Skin epidermis (tissue), 12 donors: ENCODE measurements around the gene USH2A.

Source experiments
- H3K27ac ChIP-seq, 21 experiments: fragments of 200-600 bp; sonication (generic) in 11 of 21; one replicate each; pipeline ENCODE4 v1.5.0; 2020; ENCODE audit warnings: mild to moderate bottlenecking in 3 of 21, inconsistent platforms in 2 of 21, moderate library complexity in 2 of 21
- H3K4me3 ChIP-seq, 7 experiments: fragments of 200-600 bp; sonication (generic) in 2 of 7; one replicate each; pipeline ENCODE4 v1.5.0; 2020; ENCODE audit warnings: inconsistent platforms in 2 of 7, mild to moderate bottlenecking in 2 of 7, moderate library complexity in 1 of 7

Gene USH2A

DNA sequence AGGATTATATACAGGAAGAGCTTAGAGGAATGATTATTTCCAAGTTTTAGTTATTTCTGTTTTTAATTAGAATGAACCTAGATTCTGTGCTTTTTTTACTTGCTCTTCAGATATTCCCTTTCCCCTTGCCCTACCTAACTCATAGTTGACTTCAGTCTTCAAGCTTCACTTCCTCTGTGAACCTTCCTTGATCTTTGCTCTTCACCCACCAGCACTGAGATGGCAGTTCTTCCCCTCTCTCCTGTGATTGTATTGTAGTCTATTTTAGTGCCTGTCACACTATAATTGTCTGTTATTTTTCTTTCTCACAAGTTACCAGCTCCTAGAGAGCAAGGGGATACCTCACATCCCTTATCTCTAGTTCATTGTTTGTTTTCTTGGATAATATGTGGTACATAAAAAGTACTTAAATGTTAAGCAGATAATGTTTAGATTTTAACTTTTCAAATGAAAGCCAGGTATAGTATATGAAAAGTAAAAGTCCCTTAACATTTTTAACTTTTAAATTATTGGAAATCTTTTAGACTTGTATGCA is 822.9 kb downstream of the USH2A start:
- H3K4me3 ChIP-seq, result no peak overlapping the region
- H3K27ac ChIP-seq, result no peak overlapping the region

DNA sequence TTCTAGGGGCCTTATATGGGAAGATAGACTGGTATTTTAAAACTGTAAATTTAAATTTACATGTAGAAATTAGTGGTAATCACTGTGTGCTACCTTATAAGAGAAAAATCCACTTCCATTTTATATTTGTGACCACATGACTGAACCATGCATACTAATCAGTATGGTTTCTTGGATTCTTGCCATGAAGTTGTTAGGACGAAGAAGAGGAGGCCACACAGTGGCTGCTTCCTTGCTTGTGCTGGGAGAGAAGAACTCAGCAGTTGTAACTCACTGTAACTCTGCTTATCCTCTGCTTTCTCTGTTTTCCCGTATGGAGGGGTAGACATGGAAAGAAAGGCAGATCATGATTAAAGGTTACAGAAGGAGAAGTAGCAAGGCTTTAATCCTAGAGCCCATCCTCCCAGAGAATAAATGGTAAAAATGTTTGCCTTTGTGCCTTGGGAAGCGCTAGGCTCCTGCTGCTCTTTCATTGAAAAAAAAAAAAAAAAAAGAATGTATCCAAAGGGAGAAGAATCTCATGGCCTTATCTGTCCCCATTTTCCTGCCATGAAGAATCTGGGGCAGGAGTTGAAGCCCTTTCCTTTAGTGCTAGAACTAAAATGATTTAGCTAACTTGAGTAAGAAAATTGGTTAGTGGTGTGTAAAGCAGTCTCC is 823.7 kb downstream of the USH2A start:
- no peak overlapping the region for H3K27ac ChIP-seq
- no peak overlapping the region for H3K4me3 ChIP-seq

DNA sequence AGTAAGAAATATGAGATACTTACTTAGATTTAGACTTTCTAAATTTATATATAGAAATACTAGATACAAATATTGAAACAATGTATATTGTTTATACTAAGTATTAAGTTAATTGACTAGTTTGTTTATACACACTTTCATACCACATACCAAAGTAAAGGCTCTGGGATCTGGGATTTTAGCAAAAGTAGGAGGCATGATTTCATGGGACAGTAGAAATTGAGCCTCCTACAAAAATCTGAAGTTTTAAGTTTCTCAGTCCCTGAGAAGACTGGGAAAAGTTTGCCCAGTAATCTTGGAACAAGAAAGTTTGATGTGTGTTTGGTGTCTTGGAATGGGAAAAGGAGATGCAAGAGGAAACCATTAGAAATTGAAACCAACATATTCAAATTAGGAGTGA is 825.3 kb downstream of the USH2A start:
- no peak overlapping the region for H3K4me3 ChIP-seq
- H3K27ac ChIP-seq, result no peak overlapping the region

DNA sequence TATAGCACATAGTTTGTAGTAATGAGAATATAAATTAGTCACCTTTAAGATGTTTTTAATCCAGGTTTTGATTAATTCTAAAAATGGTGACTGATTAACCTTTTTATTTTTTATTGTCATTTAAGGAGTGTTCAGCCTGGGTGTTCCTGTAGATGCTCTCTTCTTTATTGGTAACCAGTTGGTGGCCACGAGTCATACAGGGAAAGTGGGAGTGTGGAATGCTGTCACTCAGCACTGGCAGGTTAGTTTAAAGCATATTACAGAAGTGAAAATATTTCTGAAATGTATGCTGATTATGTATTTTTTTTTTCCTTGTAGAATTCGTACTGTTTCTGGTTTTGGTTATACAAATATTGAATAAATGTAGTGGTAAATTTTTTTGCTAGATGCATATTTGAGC is 828.0 kb downstream of the USH2A start:
- Histone ChIP-seq H3K27ac (no peak overlapping the region), H3K4me3 (no peak overlapping the region)

DNA sequence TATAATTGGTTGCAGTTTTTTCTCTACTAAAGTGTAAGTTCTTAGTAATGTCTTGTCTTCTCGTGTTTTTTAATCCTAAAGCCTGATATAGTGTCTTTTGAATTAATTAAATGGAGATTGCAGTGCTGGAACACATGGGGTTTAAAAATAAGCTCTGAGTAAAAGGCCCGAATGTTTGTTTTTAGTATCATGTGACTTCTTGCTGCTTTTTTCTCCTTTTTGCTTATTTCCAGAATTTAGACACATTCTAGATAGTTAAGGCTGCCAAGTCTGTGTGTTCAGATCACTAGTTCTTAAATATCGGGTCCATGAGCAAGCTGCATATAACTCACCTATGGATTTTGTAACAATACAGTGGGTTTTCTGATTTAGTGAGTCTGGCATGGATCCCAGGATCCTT is 828.6 kb downstream of the USH2A start:
- H3K4me3 ChIP-seq, result no peak overlapping the region
- H3K27ac ChIP-seq, result no peak overlapping the region

DNA sequence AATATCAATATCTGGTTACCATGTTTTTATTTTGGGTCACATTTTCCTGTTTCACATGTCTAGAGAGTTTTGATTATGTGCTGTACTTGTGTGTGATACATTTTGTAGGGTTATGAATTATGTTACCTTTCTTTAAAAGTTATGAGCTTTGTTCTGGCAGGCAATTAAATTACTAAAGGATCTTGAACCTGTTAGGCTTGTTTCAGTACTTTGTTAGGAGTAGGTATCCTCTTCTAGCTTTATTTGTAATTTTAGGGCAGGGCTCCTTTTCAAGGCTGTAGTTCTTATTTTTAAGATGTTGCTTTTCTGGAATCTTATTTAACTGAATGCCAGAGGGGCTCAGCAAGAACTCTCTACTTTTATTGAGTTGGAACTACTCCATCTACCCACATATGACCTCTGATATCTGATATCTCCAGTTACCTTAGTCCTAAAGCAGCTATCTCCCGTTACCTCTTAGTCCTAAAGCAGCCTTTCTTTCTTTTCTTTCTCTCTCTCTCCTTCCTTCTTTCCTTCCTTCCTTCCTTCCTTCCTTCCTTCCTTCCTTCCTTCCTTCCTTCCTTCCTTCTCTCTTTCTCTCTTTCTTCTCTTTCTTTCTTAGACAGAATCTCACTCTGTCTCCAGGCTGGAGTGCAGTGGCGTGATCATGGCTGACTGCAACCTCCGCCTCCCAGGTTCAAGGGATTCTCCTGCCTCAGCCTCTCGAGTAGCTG is 832.3 kb downstream of the USH2A start:
- Histone ChIP-seq H3K27ac (no peak overlapping the region), H3K4me3 (no peak overlapping the region)

DNA sequence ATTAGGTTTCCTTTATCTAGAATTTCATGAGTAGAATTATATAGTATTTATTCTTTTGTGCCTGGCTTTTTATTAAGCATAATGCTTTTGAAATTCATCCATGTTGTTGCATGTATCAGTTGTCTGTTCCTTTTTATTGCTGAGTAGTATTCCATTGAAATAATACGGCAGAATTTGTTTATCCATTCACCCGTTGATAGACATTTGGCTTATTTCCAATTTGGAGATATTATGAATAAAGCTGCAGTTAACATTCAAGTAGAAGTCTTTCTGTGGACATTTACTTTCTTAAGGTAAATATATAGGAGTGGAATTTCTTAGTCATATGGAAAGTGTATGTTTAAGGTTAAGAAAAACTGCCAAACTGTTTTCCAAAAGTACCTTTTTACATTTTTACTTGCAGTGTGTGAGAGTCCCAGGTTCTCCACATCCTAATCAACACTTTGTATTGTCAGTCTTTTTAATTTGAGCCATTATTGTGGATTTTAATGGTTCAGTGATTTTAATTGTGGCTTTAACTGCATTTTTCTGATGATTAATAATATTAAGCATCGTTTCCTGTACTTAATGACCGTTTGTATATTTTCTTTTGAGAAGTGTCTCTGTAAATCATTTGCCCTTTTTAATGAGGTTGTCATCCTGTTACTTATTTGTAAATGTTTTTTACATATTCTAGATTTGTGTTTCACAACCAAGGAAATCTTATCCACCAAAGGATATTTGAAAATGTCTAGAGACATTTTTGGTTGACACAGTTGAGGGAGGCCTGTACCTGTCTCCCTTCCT is 833.4 kb downstream of the USH2A start:
- no peak overlapping the region for H3K4me3 ChIP-seq
- no peak overlapping the region for H3K27ac ChIP-seq

DNA sequence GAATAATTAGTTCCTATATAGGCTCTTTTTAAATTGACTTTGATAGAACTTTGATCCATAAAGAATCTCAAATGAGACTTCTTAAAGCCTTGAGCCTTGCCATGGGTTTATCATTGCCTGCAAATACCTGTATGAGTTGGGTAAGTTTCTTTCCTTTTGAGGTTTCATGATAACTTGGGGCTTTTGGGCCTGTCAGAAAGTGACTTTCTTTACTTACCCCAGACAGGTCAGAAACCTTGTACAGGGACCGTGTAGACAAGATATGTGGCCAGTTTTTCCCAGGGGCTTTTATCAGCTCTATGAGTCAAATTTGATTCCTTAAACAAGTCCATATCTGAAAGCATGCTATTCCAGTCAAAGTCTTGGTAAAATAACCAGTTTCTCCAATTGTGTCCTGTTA is 838.9 kb downstream of the USH2A start:
- peak overlapping the region in 1 of 21 experiments; percentile 37 for H3K27ac ChIP-seq

DNA sequence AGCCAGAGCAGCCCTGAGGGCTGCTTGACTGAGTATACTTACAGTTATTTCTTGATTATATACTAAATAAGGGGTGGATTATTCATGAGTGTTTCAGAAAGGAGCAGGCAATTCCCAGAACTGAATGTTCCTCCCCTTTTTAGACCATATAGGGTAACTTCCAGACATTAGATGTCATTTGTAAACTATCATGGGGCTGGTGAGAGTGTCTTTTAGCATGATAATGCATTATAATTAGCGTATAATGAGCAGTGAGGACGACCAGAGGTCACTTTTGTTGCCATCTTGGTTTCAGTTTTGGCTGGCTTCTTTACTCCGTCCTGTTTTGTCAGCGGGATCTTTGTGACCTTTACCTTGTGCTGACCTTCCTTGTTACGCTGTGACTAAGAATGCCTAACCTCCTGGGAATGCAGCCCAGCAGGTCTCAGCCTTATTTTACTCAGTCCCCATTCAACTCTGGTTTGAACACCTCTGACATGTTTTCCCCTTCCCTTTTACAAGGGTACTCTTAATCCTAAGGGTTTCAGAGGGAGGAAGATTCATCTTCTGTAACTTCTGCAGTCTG is 840.0 kb downstream of the USH2A start:
- Histone ChIP-seq H3K27ac (peak overlapping the region in 3 of 21 experiments; percentile 18 to 50 (median 37)), H3K4me3 (no peak overlapping the region)

More for the DNA sequence above, 838.9 kb downstream of the USH2A start:
- H3K4me3 ChIP-seq, result no peak overlapping the region

DNA sequence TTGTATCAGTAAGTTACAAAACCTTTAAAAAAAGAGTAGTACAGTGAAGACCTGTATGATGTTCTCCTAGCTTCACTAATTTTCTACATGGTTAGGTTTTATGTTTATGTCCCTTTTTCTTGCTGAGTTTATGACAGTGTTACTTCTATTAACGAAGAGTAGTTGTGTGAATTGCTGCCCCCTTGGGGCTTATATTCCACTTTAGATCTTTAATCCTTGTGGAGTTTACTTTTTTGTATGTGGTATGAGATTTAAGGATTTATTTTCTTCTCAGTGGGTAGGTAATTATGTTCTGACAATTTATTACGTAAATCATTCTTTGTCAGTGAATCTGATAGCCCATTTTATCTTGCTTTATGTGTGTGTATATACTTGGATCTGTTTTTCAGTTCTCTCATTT is 841.4 kb downstream of the USH2A start:
- Histone ChIP-seq H3K27ac (no peak overlapping the region), H3K4me3 (no peak overlapping the region)
